Thyroid gland (tissue), 4 donors: ENCODE measurements around the gene POC1A.

Experiments used
- CTCF ChIP-seq, 6 experiments: fragments of 200-600 bp in 3 of 6; fragments of 450-650 bp in 3 of 6; sonication (generic) in 3 of 6; IDR thresholded peaks; one replicate each; pipeline ENCODE4 v1.5.1; 2016 to 2019; ENCODE audit warnings: antibody characterized with exemption in 6 of 6, mild to moderate bottlenecking in 2 of 6, inconsistent platforms in 1 of 6, moderate library complexity in 1 of 6
- POLR2A ChIP-seq, 2 donors: fragments of 450-650 bp; IDR thresholded peaks; one replicate each; pipeline ENCODE4 v1.6.1; 2017; ENCODE audit warnings: antibody characterized with exemption in 2 of 2, mild to moderate bottlenecking in 2 of 2, moderate library complexity in 1 of 2

- TF ChIP-seq CTCF (IDR thresholded peaks at IDR 0.05) (no peak), POLR2A (IDR thresholded peaks at IDR 0.05) (no peak)
Observed at GRCh38 chr3:52080830-52081719, 73.1 kb downstream of the POC1A start.
